Ovary (tissue), 3 donors: Measurements from ENCODE around the gene PRDM16.

ENCODE experiments used
- POLR2A ChIP-seq: fragments of 450-650 bp; IDR thresholded peaks from one replicate; pipeline ENCODE4 v1.6.1; 2017; ENCODE audit warnings: antibody characterized with exemption, mild to moderate bottlenecking, moderate library complexity
- TF ChIP-seq, protein P1 (sequence below), 3 donors: fragments of 450-650 bp in 2 of 3; fragments of 200-600 bp in 1 of 3; IDR thresholded peaks; one replicate each; pipeline versions ENCODE4 v1.5.1 to v1.8.0; 2016 to 2022; ENCODE audit warnings: antibody characterized with exemption in 3 of 3, mild to moderate bottlenecking in 1 of 3
- donor health status: DM: no; HTN: no; CAD: no.

DNA sequence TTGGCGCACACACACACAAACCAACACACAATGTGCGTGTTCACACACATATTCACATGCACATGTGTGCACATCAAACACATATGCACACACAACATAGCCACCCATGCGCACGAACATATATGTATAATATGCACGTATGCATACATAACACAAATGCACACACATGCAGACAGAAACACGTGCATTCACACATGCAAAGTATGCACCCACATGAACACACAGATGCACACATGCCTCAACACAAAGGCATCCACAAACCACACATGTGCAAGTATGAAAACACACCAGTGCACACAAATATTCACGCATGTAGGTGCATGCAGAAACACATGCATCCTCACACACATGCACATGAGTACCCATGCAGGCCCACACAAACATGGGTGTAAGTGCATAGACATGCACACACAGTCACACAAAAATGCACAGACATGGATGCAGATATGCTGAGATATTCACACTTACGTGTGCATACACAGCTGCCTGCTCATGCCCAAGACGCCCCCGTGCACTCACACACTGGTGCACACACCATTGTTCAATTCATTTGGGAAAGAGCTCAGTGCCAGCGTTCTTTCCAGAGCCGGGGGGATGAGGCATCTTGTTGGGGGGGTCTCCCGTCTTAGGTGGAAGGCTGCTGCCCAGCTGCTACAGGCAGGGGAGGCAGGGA lies 332.7 kb downstream of the PRDM16 start:
- TF ChIP-seq, protein P1, sequence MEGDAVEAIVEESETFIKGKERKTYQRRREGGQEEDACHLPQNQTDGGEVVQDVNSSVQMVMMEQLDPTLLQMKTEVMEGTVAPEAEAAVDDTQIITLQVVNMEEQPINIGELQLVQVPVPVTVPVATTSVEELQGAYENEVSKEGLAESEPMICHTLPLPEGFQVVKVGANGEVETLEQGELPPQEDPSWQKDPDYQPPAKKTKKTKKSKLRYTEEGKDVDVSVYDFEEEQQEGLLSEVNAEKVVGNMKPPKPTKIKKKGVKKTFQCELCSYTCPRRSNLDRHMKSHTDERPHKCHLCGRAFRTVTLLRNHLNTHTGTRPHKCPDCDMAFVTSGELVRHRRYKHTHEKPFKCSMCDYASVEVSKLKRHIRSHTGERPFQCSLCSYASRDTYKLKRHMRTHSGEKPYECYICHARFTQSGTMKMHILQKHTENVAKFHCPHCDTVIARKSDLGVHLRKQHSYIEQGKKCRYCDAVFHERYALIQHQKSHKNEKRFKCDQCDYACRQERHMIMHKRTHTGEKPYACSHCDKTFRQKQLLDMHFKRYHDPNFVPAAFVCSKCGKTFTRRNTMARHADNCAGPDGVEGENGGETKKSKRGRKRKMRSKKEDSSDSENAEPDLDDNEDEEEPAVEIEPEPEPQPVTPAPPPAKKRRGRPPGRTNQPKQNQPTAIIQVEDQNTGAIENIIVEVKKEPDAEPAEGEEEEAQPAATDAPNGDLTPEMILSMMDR (IDR thresholded peaks at IDR 0.05): no peak
- TF ChIP-seq POLR2A: no peak
